Measurements from ENCODE around the gene TSPEAR. TPM values are rescaled to one million over a fixed set of nuclear protein-coding genes. Genes with fewer than 3 reads are reported as not detected.
"Not testable (repeated sequence)": the region's sequence is repeated elsewhere in the genome, so short reads cannot be mapped to it uniquely, and the experiment has no call there.

The TSPEAR gene
- total RNA-seq, 1 donor from 2014 or later, result 0.65 TPM

DNA sequence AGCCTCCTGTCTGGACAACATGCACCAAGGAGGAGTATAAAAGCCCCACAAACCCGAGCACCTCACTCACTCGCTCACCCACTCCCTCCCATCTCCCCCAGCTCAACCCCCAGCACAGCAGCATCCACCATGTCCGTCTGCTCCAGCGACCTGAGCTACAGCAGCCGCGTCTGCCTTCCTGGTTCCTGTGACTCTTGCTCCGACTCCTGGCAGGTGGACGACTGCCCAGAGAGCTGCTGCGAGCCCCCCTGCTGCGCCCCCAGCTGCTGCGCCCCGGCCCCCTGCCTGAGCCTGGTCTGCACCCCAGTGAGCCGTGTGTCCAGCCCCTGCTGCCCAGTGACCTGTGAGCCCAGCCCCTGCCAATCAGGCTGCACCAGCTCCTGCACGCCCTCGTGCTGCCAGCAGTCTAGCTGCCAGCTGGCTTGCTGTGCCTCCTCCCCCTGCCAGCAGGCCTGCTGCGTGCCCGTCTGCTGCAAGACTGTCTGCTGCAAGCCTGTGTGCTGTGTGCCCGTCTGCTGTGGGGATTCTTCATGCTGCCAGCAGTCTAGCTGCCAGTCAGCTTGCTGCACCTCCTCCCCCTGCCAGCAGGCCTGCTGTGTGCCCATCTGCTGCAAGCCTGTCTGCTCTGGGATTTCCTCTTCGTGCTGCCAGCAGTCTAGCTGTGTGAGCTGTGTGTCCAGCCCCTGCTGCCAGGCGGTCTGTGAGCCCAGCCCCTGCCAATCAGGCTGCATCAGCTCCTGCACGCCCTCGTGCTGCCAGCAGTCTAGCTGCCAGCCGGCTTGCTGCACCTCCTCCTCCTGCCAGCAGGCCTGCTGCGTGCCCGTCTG, 137.5 kb downstream of the TSPEAR start, which contains the start of gene KRTAP10-4:
TSS of gene KRTAP10-4 (plus strand) at position 100 of the 827 bp plus-strand sequence. CDS start at position 130, 30 bp downstream.
- intact Hi-C loops (cut with DNase I); ATAC-seq; DNase-seq (ENCODE audit: missing footprints): not testable (repeated sequence)

DNA sequence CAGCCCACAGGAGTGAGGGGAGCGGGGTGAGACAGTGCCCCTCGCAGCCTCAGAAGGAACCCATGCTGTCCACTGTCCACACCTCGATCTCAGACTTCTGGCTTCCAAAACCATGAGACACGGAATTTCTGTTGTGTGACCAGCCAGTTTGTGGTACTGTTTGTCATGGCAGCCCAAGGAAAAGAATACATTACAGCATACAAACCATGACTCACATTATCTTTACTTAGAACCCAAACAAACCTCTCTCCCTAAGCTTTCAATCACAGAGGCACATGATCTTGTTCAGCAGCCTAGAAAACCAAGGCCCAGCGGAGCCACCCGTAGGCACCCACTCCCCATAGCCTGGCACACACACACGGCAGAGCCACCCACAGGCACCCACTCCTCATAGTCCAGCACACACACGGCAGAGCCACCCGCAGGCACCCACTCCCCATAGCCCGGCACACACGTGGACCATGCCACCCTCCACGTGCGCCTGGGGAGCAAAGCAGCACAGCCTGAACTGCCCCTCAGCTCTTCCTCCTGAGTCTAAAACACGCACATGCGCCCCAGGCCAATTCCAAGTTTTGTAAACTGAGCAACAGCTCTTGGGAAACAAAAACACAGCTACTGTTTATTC, 138.3 kb downstream of the TSPEAR start:
- ATAC-seq, result no peak
- no peak for DNase-seq (ENCODE audit: missing footprints)
- intact Hi-C loops (cut with DNase I), result no loop called here

DNA sequence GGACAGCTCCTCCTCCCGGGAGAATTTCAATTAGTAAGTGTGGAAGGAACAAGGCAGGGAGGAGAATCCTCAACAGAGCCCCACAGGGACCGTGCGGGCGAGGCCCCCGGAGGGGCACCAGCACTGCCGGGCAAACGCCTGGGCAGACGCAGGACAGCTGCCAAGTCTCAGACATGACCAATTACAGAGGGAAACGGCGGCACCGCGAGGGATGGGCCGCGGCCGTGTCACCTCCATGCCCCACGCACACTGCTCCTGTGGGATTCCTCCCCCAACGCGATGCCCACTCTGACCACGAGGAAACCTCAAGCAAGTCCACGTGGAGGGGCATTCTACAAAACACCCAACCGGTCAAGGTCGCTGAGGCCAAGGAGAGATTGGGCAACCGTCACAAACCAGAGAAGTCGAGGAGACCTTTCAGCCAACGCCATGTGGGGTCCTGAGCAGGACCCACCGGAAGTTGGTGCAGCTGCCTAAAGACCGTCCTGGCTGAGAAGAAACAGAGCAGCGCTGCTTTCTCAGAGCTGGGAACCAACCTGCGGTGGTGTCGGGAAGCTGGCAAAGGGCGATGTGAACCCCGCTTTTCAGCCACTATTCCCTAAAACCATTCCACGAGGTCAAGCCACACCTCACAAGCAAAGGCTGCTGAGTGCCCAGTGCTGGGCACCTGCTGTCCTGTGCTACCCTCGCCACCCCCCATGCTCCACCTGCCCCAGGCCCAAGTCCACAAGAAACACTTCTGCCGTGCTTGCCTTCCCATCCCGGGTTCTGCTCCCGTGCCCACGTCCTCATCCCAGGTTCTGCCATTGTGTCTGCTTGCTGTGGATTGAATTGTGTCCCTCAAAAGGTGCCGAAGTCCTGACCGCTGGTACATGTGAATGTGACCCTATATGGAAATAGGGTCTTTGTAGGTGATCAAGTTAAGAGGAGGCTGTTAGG, 139.3 kb downstream of the TSPEAR start:
- DNase-seq (ENCODE audit: missing footprints) (no peak), ATAC-seq (no peak)
- intact Hi-C loops (cut with DNase I), result no loop called here

DNA sequence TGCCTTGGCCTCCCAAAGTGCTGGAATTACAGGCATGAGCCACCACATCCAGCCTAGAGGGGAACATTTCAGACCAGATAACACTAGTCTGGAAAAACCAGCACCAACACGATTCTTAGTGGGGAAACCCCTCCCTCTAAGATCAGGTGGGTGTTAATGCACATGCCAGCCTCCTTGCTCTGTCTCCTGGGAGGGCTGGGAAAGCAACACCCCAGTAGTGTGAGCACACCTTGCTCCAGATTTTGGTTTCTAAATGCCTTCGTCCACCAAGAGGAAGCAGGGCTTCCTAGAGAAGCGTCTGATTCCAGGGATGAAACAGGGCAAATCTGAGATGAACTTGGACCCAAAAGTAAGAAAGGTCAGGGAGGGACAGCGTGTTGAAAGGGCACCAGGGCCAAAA, 140.1 kb downstream of the TSPEAR start:
- intact Hi-C loops (cut with DNase I), result no loop called here
- DNase-seq (ENCODE audit: missing footprints) (no peak), ATAC-seq (no peak)

DNA sequence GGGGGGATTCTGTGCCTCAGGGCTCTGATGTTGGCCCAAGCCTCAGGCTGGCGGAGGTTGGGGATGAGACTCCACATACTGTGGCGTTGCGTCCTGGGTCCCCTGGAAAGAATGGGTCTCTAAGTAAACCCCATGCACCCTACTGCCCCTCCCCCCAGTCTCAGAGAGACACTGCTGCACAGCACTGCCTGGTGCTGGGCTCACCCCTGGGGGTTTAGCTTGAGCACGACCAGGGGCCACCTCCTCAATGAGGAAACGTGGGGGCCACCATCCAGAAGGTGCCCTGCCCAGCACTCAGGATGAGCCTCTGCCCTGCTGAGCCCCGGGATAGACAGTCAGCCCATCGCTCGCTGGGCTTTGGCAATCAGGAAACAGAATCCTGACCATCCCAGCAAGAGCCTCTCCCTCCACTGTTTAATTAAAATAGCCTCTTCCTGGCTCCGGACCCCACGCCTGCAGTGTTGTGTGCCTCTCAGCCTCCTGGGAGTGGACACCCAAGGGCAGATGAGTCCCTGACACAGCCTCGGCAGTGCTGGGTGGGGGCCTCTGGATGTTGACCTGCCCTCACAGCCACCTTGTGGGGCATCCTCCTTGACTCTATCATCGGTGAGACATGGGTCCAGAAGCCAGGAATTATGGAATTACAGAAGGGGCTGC, 141.4 kb downstream of the TSPEAR start:
- intact Hi-C loops (cut with DNase I), result no loop called here
- ATAC-seq, result no peak
- no peak for DNase-seq (ENCODE audit: missing footprints)

DNA sequence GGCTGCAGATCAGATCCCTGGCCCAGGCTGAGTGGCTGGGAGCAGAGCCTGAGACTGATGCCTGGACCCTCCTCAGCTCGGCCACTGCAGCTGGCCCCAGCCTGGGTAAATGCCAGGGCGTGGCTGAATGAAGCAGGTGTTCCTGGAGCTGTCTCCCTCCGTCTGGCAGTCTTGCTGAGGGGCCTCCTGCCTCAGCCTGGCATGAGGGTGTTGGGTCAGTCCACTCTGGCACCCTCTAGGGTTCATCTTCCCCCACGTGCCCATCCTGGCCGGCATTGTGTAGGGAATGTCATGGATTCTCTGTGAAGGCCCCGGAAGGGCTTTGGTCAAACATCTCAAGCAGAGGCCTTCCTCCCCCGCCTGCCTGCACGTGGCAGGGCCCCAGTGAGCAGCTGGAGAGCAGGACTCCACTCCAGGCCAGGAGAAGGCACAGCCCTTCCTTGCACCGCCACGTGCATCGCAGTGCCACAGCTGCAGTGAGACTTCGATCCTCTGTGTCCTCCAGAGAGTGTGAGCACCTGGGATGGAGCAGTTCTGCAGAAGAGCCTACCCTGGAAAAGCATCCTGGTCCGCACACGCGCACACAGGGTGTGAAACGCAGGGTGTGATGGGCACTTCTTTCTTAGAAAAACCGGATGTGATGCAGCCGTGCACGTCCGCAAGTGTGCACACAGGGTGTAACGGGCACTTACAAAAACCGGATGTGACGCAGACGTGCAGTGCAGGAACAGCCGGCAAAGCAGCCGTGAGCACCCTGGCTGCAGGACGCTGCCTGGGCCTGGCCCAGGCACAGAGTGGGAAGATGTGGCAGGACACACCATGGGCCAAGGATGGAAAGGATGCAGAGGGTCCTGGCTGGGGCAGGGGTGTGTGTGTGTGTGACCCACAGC, 142.5 kb downstream of the TSPEAR start:
- no peak for DNase-seq (ENCODE audit: missing footprints)
- ATAC-seq, result no peak
- intact Hi-C loops (cut with DNase I), result no loop called here

DNA sequence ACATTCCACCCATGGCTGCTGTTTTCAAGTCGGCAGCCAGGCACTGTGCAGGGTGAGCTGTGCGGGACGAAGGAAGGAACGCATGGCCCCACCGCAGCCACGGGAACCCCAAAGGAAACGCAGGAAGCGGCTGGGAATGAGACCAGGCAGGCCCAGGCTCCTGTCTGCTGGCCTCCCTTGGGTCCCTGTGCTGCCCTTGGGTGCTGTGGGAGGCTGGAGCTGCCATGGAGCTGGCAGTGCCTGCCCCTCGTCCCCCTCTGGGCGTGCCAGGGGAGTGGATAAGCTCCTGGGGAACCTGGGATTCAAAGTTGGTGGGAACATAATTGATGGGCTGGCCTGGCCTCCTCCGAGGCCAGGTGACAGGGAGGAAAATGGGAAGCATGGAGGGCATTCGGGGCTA, 143.1 kb downstream of the TSPEAR start:
- intact Hi-C loops (cut with DNase I), result no loop called here
- DNase-seq (ENCODE audit: missing footprints), result no peak
- no peak for ATAC-seq

DNA sequence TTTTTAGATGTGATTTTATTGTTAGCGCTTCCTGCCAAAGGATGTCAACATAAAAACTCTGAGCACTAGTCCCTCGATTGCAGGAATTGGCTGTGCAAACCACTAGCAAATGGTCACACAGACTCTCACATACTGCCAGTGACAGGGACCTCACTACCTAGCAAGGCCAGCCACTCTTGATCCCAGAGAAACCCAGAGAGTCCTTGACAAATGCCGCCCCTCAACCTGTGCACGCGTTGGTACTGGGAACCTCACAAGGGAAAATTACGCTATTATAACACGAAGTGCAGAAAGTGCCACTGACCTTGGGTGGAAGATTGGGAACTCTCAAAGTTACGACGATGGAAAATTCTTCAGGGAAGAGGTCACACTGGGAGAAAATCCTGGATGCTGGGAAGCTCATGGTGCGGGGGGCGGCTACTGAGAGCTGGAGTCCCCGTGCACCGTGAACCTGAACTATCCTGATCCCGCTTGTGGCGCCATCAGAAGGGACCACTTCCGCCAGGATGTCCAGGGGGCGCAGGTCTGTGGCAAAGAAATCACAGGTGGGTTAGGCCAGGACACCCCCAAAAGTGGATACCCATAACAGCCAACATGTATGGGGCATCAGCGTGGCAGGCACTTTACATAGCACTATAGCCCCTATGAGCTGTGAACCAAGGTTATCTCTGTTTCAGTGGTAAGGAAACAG, 143.7 kb downstream of the TSPEAR start:
- intact Hi-C loops (cut with DNase I), result no loop called here
- DNase-seq (ENCODE audit: missing footprints), result no peak
- ATAC-seq, result no peak

DNA sequence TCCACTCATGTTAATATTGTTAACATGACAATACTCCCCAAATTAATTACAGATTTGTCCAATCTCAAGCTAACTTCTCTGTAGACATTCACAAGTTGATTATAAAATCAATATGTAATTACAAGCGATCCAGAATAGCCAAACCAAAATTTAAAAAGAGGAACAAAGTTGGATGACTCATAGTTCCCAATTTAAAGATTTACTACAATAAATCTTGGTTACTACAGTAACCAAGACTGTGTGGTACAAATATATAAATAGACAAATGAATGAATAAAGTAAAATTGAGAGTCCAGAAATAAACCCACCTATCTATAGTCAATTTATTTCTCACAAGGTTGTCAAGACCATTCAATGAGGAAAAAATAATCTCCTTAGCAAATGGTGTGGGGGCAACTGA, 145.0 kb downstream of the TSPEAR start:
- intact Hi-C loops (cut with DNase I), result no loop called here
- no peak for DNase-seq (ENCODE audit: missing footprints)
- no peak for ATAC-seq

DNA sequence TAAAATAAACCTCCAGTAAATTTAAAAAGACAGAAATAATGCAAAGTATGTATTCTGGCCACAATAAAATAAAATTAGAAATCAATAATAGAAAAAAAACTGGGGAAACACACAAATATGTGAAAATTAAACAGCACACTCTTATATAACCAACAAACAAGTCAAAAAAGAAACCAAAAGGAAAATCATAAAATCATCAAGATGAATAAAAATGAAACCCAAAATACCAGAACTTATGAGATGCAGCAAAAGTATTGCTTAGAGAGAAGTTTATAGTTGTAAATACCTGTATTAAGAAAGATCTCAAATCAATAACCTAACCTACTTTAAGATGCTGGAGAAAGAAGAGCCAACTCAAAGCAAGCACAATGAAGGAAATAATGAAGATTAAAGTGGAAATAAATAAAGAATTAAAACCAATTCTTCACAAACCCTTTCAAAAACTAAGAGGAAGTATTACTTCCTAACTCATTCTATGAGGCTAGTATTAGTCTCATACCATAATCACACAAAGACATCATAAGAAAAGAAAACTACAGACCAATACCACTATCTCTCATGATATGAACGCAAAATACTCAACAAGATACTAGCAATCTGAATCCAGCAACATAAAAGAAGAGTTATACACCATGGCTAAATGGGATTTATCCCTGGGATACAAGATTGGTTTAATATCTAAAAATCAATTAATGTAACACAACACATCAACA, 146.3 kb downstream of the TSPEAR start:
- DNase-seq (ENCODE audit: missing footprints) (no peak), ATAC-seq (no peak)
- intact Hi-C loops (cut with DNase I), result no loop called here

DNA sequence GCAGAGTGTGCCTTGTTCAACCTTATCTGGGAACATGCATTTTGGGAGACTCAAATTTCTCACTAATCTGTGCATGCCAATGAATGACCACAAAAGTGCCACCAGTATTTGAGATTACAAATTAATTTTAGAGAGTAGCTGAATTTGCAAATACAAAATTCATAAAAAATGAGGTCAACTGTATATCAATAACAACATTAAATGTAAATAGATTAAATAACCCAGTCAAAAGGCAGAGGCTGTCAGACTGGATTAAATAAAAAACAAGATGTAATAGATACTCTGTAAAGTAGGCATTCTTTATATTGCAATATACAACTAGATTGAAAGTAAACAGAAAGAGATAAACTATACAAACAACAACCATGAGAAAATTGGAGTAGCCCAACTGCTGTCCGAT, 147.3 kb downstream of the TSPEAR start:
- intact Hi-C loops (cut with DNase I), result no loop called here
- ATAC-seq, result no peak

DNA sequence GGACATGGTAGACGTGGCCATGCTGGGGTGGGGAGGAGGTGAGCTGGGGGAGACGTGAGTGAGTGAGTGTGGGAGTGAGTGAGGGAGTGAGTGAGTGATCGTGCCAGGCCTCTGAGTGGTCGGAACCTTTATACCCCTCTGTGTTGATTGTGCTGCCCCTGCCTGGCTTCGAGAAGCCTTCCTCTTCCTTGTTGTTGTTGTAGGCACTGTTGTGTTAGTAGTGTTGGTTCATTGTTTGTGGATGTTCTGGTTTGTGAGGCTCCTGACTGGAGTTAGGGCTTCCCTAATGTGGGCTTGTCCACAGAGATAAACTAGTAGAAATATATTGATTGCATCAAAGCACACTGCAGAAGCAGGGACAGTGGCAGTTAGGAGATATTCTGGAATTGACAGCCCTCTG, 152.7 kb downstream of the TSPEAR start, which contains the start of gene KRTAP10-3:
TSS of gene KRTAP10-3 (minus strand) at position 101 of the 400 bp plus-strand sequence. CDS start at position 21, 80 bp downstream.
- DNase-seq (ENCODE audit: missing footprints) (no peak), ATAC-seq (no peak)
- intact Hi-C loops (cut with DNase I), result no loop called here

More for the DNA sequence above, 147.3 kb downstream of the TSPEAR start:
- no peak for DNase-seq (ENCODE audit: missing footprints)

DNA sequence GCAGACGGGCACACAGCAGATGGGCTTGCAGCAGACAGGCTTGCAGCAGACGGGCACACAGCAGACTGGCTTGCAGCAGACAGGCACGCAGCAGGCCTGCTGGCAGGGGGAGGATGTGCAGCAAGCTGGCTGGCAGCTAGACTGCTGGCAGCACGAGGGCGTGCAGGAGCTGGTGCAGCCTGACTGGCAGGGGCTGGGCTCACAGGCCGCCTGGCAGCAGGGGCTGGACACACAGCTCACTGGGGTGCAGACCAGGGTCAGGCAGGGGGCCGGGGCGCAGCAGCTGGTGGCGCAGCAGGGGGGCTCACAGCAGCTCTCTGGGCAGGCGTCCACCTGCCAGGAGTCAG, 153.1 kb downstream of the TSPEAR start:
- intact Hi-C loops (cut with DNase I); ATAC-seq; DNase-seq (ENCODE audit: missing footprints): not testable (repeated sequence)

DNA sequence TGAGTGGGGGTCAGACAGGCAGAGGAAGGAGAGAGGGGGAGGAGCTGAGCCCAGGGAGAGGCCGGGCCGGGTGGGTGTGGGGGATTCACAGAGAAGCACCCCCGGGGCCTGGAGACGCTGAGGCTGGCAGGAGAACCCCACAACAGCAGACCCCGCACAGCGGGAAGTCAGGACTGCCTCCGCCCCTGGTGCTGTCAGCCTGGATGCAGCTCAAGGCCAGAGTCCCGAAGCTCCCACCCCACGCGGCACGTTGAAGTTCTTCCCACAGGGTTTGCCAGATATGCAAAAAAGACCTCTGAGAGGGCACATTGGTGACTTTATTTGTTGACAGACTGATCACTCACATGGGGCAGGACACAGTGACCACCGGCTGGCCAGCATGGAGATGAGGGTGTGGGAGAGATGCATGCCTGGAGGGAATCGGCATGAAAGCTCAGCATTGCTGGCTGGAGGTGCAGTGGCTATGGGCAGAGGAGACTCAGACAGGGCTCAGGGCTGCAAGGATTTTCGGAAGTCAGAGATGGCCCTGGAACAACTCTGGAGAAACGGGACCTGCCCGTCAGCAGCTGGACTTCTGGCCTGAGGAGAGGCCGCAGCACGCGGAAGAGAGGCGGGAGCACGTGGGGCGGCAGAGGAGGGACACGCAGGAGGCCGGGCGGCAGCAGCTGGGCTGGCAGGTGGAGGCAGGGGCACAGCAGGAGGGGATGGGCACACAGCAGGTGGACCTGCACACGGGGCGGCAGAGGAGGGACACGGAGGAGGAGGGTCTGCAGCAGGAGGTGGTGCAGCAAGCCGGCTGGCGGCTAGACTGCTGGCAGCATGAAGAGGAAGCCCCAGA, 153.7 kb downstream of the TSPEAR start:
- DNase-seq (ENCODE audit: missing footprints) (no peak), ATAC-seq (no peak)
- intact Hi-C loops (cut with DNase I), result no loop called here

DNA sequence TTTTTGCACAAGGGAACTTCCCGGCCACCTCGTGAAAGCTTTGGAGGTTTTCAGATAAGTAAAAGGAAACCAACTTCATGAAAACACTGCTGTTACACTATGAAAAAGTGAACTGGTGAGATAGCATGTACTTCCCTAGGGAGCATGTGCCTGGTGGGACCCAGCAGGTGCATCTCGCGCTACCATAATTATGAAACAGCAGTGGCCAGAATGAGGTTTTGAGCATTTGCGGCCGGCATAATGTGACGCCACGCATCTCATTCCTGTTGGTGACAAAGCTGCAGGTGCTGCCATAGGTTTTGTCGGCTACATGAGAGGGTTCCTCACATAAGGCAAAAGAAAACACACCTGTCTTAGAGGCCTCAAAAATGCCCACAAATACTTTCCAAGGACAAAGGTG, 154.5 kb downstream of the TSPEAR start:
- intact Hi-C loops (cut with DNase I), result no loop called here
- DNase-seq (ENCODE audit: missing footprints) (no peak), ATAC-seq (no peak)

All from Right ventricle myocardium inferior (tissue), 1 donor.